Common myeloid progenitor, CD34-positive (primary cell): ENCODE results near the gene CKS2.

Experiments used
- CTCF ChIA-PET: fragments of 350-600 bp; sonication (Branson Sonifier 250); formaldehyde crosslinking; loops from one replicate; lab custom pipeline; 2021; ENCODE audit warnings: antibody characterized with exemption; lab: Charles Lee
- POLR2A ChIA-PET: fragments of 350-600 bp; sonication (Branson Sonifier 250); formaldehyde crosslinking; loops from one replicate; lab custom pipeline; 2021; ENCODE audit warnings: antibody characterized with exemption; lab: Charles Lee
- DNase-seq, 3 donors: peaks; one replicate each; pipeline versions ENCODE4 v3.0.0 to v3.0.0-alpha.2; 2013
- H3K27ac ChIP-seq, 2 experiments: 1 replicate in 1 of 2; 2 replicates in 1 of 2; pipeline ENCODE4 v1.7.0; 2013; ENCODE audit warnings: inconsistent platforms in 2 of 2, low read length in 2 of 2, mild to moderate bottlenecking in 2 of 2, low read depth in 1 of 2, moderate library complexity in 1 of 2; ENCODE audit not compliant: severe bottlenecking in 2 of 2, insufficient read depth in 1 of 2, poor library complexity in 1 of 2
- H3K27me3 ChIP-seq, 5 experiments: replicated peaks in 2 of 5; 1 replicate in 3 of 5; 2 replicates in 2 of 5; pipeline versions ENCODE4 v1.6.1 to v1.7.0; 2013; ENCODE audit warnings: low read length in 4 of 5, mild to moderate bottlenecking in 2 of 5, moderate library complexity in 2 of 5, inconsistent platforms in 1 of 5; ENCODE audit not compliant: insufficient read depth in 5 of 5, control insufficient read depth in 4 of 5
- H3K36me3 ChIP-seq, 4 experiments: 1 replicate in 2 of 4; 2 replicates in 2 of 4; pipeline versions ENCODE4 v1.6.1 to v1.7.0; 2013; ENCODE audit warnings: low read length in 3 of 4, control low read depth in 1 of 4, mild to moderate bottlenecking in 1 of 4; ENCODE audit not compliant: control insufficient read depth in 4 of 4, insufficient read depth in 4 of 4
- H3K4me1 ChIP-seq, 4 experiments: 1 replicate in 3 of 4; 2 replicates in 1 of 4; pipeline versions ENCODE4 v1.6.1 to v1.7.1; 2013; ENCODE audit warnings: low read length in 3 of 4, mild to moderate bottlenecking in 3 of 4, control low read depth in 1 of 4, inconsistent platforms in 1 of 4, moderate library complexity in 1 of 4; ENCODE audit not compliant: control insufficient read depth in 4 of 4, insufficient read depth in 4 of 4; ENCODE audit errors: control extremely low read depth in 1 of 4
- H3K4me3 ChIP-seq, 7 experiments: 1 replicate in 4 of 7; 2 replicates in 3 of 7; pipeline versions ENCODE4 v1.5.1 to v1.7.0; 2013; ENCODE audit warnings: mild to moderate bottlenecking in 7 of 7, low read length in 6 of 7, moderate library complexity in 6 of 7, inconsistent platforms in 2 of 7, low read depth in 2 of 7, control low read depth in 1 of 7; ENCODE audit not compliant: insufficient read depth in 4 of 7, control insufficient read depth in 1 of 7; ENCODE audit errors: extremely low read depth in 1 of 7
- H3K9me3 ChIP-seq, 5 experiments: 1 replicate in 4 of 5; 2 replicates in 1 of 5; pipeline versions ENCODE4 v1.6.1 to v1.7.1; 2013; ENCODE audit warnings: low read length in 4 of 5, mild to moderate bottlenecking in 2 of 5, inconsistent platforms in 1 of 5, low read depth in 1 of 5, moderate library complexity in 1 of 5; ENCODE audit not compliant: control insufficient read depth in 4 of 5, insufficient read depth in 2 of 5; ENCODE audit errors: control extremely low read depth in 1 of 5
- WGBS: methylation state at CpG from one replicate; pipeline ENCODE4 v1.1.5; 2013; ENCODE audit not compliant: insufficient coverage; 5-methylcytosine and 5-hydroxymethylcytosine counted together

CKS2 gene

DNA sequence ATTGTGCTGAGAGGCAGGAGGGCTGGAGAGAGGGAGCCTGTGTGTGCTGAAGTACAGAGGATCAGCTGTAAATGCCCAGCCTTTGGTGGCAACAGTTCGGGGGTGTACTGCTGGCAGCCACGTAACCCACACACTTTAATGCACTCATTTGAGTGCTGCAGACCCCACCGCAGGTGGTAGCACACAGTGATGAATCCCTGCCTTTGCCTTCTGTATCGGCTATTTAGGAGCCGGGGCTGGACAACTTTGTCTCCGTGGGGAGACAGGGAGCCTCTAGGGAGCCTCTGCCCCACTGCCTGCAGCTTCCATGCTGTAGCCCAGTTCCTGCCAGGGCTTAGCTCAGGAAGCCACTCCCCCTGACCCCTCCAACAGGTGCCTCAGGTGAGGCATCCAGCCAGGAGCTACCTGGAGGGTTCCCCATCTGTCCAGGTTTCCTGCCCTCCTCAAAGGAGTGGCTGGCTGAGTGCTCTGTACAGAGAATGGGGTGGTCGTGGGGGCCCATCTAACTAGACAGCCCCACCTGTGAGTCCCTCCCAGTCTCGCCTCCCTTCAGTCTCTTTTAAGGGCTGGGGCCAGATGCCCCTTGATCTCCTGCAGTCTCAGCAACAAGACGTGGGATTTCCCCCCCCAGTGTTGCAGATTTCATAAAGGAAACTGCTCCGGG, 51.8 kb downstream of the CKS2 start:
- no peak overlapping the region for H3K27ac ChIP-seq
- ChIA-PET POLR2A (no interaction called here), CTCF (interaction anchor here (0.8 to 1.6 kb wide), 2 partner anchors 12 to 15 kb away, joined by 3 read pairs; no protein-coding TSS in a partner anchor)
- 96% methylated on average over 8 of the region's 10 CpGs for whole genome bisulfite sequencing
- H3K36me3 ChIP-seq, result peaks cover 20 to 47% (median 35%) of the 10 kb centered on the region in 4 experiments
- no peaks in the 10 kb centered on the region for H3K9me3 ChIP-seq
- DNase-seq, result no peak
- H3K4me3 ChIP-seq, result no peak overlapping the region
- H3K27me3 ChIP-seq, result no peaks in the 10 kb centered on the region
- H3K4me1 ChIP-seq, result peaks cover 3 to 35% (median 21%) of the 10 kb centered on the region in 4 experiments

DNA sequence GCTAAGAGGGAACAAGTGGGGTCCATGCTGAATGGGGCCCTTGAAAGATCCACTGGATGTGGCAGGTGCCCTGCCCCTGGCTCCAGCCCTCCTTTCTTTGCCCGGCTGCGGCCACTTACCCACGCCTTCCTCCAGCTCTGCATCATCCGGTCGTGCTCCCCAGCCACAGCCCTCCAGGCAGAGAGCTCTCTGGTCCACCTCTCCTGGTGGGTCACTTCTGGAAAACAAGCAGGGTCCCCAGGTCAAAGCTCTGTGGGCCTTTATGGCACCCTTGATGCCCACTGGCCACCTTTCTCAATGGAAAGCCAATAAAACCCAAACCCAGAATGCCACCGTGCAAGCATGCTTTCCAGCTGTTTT, 52.3 kb downstream of the CKS2 start:
- Histone ChIP-seq H3K27me3 (no peaks in the 10 kb centered on the region), H3K4me1 (peaks cover 3 to 33% (median 23%) of the 10 kb centered on the region in 4 experiments), H3K36me3 (peaks cover 20 to 42% (median 31%) of the 10 kb centered on the region in 4 experiments), H3K9me3 (no peaks in the 10 kb centered on the region), H3K4me3 (no peak overlapping the region), H3K27ac (no peak overlapping the region)
- no peak for DNase-seq
- CTCF ChIA-PET, result interaction anchor here (0.8 kb wide), 1 partner anchor 15 kb away, joined by 3 read pairs; no protein-coding TSS in a partner anchor
- POLR2A ChIA-PET, result no interaction called here
- 96% methylated on average over 6 of the region's 6 CpGs for WGBS

GRCh38 chr9:89363921-89364665, 53.1 kb downstream of the CKS2 start:
- WGBS, result 96% methylated on average over 7 of the region's 9 CpGs
- Histone ChIP-seq H3K4me1 (peaks cover 3 to 25% (median 20%) of the 10 kb centered on the region in 4 experiments), H3K27ac (no peak overlapping the region), H3K9me3 (no peaks in the 10 kb centered on the region), H3K36me3 (peaks cover 20 to 33% (median 29%) of the 10 kb centered on the region in 4 experiments), H3K27me3 (no peaks in the 10 kb centered on the region), H3K4me3 (no peak overlapping the region)
- ChIA-PET CTCF (interaction anchor here (0.8 kb wide), 2 partner anchors 16 to 17 kb away, joined by 3 read pairs; no protein-coding TSS in a partner anchor), POLR2A (no interaction called here)
- no peak for DNase-seq

DNA sequence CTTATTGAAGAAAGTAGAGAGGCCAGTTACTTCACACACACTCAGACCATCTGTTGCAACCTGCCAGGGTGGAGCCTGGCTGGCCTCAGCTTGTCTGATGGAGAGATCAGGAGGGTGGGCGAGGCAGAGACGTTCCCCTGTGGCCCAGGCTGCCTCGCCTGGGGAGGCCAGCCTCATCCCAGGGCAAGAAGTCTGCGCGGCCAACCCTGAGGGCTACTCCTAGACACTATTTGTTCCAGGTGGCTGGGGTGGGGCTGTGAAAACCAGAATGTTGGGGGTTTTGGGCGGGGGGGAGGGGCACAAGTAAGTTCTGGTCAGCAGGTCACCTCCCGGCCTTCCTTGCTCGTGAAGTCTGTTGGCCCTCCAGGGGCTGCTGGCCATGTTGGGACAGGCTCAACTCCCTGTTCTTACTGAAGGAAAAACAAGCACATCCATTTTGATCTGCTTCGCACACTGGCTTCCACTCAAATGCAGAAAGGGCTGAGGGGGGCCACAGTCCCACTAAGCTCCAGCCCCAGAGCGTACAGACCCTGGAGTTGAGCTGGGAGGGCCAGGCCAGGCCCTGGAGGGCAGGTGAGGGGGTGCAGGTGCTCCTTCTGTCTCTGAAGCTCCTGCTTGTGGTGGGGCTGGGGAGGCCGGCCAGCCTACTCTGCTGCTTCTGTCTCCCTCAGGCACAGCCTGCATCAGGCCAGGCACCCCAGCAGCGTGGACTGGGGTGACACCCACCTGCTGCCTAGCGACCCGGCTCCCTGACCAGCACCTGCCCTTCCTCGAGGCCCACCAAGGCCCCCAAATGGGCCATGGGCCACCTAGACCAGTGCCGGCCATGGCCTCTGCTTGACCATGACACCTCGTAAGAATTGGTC, 53.9 kb downstream of the CKS2 start:
- CTCF ChIA-PET, result interaction anchor here (0.8 kb wide), 1 partner anchor 18 kb away, joined by 3 read pairs; no protein-coding TSS in a partner anchor
- Histone ChIP-seq H3K9me3 (no peaks in the 10 kb centered on the region), H3K27ac (no peak overlapping the region), H3K36me3 (peaks cover 20 to 30% (median 27%) of the 10 kb centered on the region in 4 experiments), H3K27me3 (no peaks in the 10 kb centered on the region), H3K4me1 (peaks cover under 1 to 17% (median 16%) of the 10 kb centered on the region in 4 experiments), H3K4me3 (no peak overlapping the region)
- WGBS, result 97% methylated on average over 13 of the region's 17 CpGs
- DNase-seq, result no peak
- POLR2A ChIA-PET, result no interaction called here

- POLR2A ChIA-PET, result no interaction called here
- no peaks in the 10 kb centered on the region for H3K9me3 ChIP-seq
- no peak overlapping the region for H3K27ac ChIP-seq
- H3K27me3 ChIP-seq, result no peaks in the 10 kb centered on the region
- peaks cover 0 to 13% (median 11%) of the 10 kb centered on the region in 4 experiments for H3K4me1 ChIP-seq
- CTCF ChIA-PET, result no interaction called here
- peaks cover 18 to 27% (median 24%) of the 10 kb centered on the region in 4 experiments for H3K36me3 ChIP-seq
- H3K4me3 ChIP-seq, result no peak overlapping the region
- 100% methylated on average over 1 of the region's 2 CpGs for WGBS
- no peak for DNase-seq
Observed at GRCh38 chr9:89365532-89365912, 54.5 kb downstream of the CKS2 start.
